C4-2B (cell line): Measurements from ENCODE around the gene SMARCE1.

Experiments
- H3K27ac ChIP-seq: fragments of 450-650 bp; 2 replicates; pipeline ENCODE4 v1.5.1; 2017
- CTCF ChIP-seq: fragments of 450-650 bp; conservative IDR thresholded peaks from 2 replicates; pipeline ENCODE4 v1.5.1; 2017; ENCODE audit warnings: mild to moderate bottlenecking
- ZFX ChIP-seq: fragments of 450-650 bp; IDR thresholded peaks from 2 replicates; pipeline ENCODE4 v1.6.1; 2017

SMARCE1 gene

GRCh38 chr17:40616592-40616991 lies 31.0 kb downstream of the SMARCE1 start:
- TF ChIP-seq CTCF (no peak), ZFX (no peak)
- no peak overlapping the region for H3K27ac ChIP-seq

- H3K27ac ChIP-seq = no peak overlapping the region
- peak; percentile 51 for TF ChIP-seq CTCF
- TF ChIP-seq ZFX = no peak
These were observed 31.7 kb downstream of the SMARCE1 start for GRCh38 chr17:40615841-40616476.

GRCh38 chr17:40615068-40615840 lies 32.4 kb downstream of the SMARCE1 start:
- H3K27ac ChIP-seq = no peak overlapping the region
- TF ChIP-seq ZFX (no peak), CTCF (peak; percentile 83)

- no peak for TF ChIP-seq CTCF
- TF ChIP-seq ZFX = no peak
- no peak overlapping the region for H3K27ac ChIP-seq
These were observed 33.1 kb downstream of the SMARCE1 start for GRCh38 chr17:40614431-40615067.

GRCh38 chr17:40613467-40614154 lies 34.0 kb downstream of the SMARCE1 start:
- no peak overlapping the region for H3K27ac ChIP-seq
- TF ChIP-seq ZFX (no peak), CTCF (no peak)

- no peak overlapping the region for H3K27ac ChIP-seq
- no peak for TF ChIP-seq CTCF
- no peak for TF ChIP-seq ZFX
These were observed 34.9 kb downstream of the SMARCE1 start for GRCh38 chr17:40612599-40613244.
